Cardiac muscle cell (in vitro differentiated cells and primary cell): Measurements from ENCODE around the gene GLIPR2. TPM values are rescaled to one million over a fixed set of nuclear protein-coding genes. Genes with fewer than 3 reads are reported as not detected.
"Not testable (repeated sequence)": the region's sequence is repeated elsewhere in the genome, so short reads cannot be mapped to it uniquely, and the experiment has no call there.

Experiments used
- DNase-seq, 2 donors: peaks; one replicate each; pipeline versions ENCODE4 v3.0.0 to v3.0.0-alpha.2; 2010 to 2017; ENCODE audit warnings: low read depth in 1 of 2, low spot score in 1 of 2
- H3K27ac ChIP-seq: fragments of 200-600 bp; sonication (generic); 2 replicates; pipeline ENCODE4 v1.5.1; 2016
- H3K27me3 ChIP-seq: fragments of 200-600 bp; sonication (generic); 2 replicates; pipeline ENCODE4 v1.6.0; 2016; ENCODE audit warnings: control low read depth
- H3K36me3 ChIP-seq: fragments of 200-600 bp; sonication (generic); 2 replicates; pipeline ENCODE4 v1.5.1; 2016; ENCODE audit warnings: control low read depth
- H3K4me1 ChIP-seq: fragments of 200-600 bp; sonication (generic); 2 replicates; pipeline ENCODE4 v1.8.1; 2017; ENCODE audit warnings: low read depth, mild to moderate bottlenecking, mixed run types
- H3K4me3 ChIP-seq: fragments of 200-600 bp; sonication (generic); 2 replicates; pipeline ENCODE4 v1.5.1; 2016; ENCODE audit warnings: mild to moderate bottlenecking
- H3K9me3 ChIP-seq: fragments of 200-600 bp; sonication (generic); 2 replicates; pipeline ENCODE4 v1.5.1; 2017; ENCODE audit warnings: low read depth, mild to moderate bottlenecking, control low read depth
- polyA plus RNA-seq: library from polyadenylated mRNA; unstranded; fragments of >200 nt; fragmentation: Nextera tagmentation; extraction: Ambion mirVana; gene quantifications from 2 replicates; pipeline ENCODE4 v1.2.1, GENCODE V29; 2016
- total RNA-seq: library from RNA; depleted of rRNA; stranded (reverse); fragments of >200 nt; gene quantifications from 2 replicates; pipeline ENCODE4 v1.2.3, GENCODE V29; 2016
- TF ChIP-seq, protein P1 (sequence below): IDR thresholded peaks from 2 replicates; pipeline ENCODE4 v1.5.1; 2012; ENCODE audit warnings: low read depth, mild to moderate bottlenecking, low read length

GLIPR2 gene
- total and polyA plus RNA-seq, 2 experiments from 2014 or later: 3.2 to 15.1 TPM

GRCh38 chr9:36129139-36129538 is 7.4 kb upstream of the GLIPR2 start:
- TF ChIP-seq, protein P1, sequence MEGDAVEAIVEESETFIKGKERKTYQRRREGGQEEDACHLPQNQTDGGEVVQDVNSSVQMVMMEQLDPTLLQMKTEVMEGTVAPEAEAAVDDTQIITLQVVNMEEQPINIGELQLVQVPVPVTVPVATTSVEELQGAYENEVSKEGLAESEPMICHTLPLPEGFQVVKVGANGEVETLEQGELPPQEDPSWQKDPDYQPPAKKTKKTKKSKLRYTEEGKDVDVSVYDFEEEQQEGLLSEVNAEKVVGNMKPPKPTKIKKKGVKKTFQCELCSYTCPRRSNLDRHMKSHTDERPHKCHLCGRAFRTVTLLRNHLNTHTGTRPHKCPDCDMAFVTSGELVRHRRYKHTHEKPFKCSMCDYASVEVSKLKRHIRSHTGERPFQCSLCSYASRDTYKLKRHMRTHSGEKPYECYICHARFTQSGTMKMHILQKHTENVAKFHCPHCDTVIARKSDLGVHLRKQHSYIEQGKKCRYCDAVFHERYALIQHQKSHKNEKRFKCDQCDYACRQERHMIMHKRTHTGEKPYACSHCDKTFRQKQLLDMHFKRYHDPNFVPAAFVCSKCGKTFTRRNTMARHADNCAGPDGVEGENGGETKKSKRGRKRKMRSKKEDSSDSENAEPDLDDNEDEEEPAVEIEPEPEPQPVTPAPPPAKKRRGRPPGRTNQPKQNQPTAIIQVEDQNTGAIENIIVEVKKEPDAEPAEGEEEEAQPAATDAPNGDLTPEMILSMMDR: no peak

GRCh38 chr9:36131666-36132065 is 4.9 kb upstream of the GLIPR2 start:
- H3K9me3 ChIP-seq, H3K4me1 ChIP-seq, H3K4me3 ChIP-seq, H3K36me3 ChIP-seq, H3K27ac ChIP-seq, DNase-seq: not testable (repeated sequence)
- H3K27me3 ChIP-seq: peaks cover 43% of the 10 kb centered on the region

More at GRCh38 chr9:36129139-36129538, 7.4 kb upstream of the GLIPR2 start:
- H3K4me1 ChIP-seq: no peaks in the 10 kb centered on the region
- peaks cover 20% of the 10 kb centered on the region for H3K27me3 ChIP-seq
- H3K9me3 ChIP-seq: no peaks in the 10 kb centered on the region
- no peak overlapping the region for H3K4me3 ChIP-seq
- DNase-seq: peak in 1 of 2 donors; percentile 39
- no peaks in the 10 kb centered on the region for H3K36me3 ChIP-seq
- no peak overlapping the region for H3K27ac ChIP-seq

DNA sequence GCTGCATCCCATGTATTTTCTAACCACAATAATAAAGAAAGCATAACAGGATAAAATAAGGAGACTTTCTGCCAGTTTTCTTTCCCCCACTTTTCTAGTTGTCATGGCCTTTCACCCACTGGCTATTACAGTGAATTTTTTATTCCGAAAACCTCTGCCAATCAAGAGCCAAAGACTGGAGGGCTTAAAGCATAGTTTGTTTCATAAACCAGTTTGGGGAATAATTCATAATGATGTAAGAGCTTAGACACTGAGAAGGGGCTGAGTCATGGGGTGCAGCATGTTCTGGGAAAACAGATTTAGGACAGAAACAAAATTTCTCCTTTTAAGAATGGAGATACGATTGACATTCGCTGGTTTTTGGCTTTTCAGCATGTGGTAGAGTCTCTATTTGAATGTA is 4.4 kb upstream of the GLIPR2 start:
- Histone ChIP-seq H3K4me1 (no peaks in the 10 kb centered on the region), H3K4me3 (no peak overlapping the region), H3K9me3 (no peaks in the 10 kb centered on the region), H3K27me3 (peaks cover 47% of the 10 kb centered on the region), H3K36me3 (no peaks in the 10 kb centered on the region), H3K27ac (no peak overlapping the region)
- peak in 1 of 2 donors; percentile 52 for DNase-seq
- TF ChIP-seq, protein P1: no peak

DNA sequence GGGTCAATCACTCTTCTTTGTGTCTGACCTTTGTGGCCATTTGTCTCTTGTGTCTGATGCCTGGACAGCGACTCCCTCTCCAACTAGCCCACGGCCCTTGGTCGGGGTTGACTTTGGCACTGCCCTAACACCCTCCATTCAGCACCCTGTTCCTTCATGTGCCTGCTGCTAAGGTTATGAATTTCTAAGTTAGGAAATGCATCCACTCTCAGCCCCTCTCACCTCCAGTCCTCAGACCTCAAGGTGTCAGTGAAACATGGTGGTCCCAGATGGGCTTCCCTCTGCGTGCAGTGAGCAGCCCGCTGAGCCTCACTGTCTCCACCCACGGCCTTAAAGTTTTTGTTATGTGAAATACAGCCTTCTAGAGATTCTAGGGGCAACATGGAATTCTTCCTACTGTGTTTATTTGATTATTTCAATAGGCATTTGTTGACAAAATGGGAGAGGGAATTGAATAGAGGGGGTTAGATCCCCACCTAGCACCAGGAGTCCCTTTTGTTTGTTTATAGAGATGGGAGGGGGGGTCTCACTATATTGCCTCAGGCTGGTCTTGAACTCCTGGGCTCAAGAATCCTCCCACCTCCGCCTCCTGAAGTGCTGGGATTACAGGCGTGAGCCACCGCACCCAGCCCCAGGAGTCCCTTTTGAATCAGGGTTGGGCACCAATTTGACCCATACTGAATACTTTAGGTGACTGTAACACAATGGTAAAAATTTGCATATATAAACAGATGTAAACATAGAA is 1.6 kb upstream of the GLIPR2 start:
- no peak overlapping the region for H3K27ac ChIP-seq
- no peak overlapping the region for H3K4me3 ChIP-seq
- H3K4me1 ChIP-seq: no peaks in the 10 kb centered on the region
- no peak for DNase-seq
- H3K27me3 ChIP-seq: peaks cover 72% of the 10 kb centered on the region
- no peaks in the 10 kb centered on the region for H3K36me3 ChIP-seq
- TF ChIP-seq, protein P1: no peak
- H3K9me3 ChIP-seq: no peaks in the 10 kb centered on the region

DNA sequence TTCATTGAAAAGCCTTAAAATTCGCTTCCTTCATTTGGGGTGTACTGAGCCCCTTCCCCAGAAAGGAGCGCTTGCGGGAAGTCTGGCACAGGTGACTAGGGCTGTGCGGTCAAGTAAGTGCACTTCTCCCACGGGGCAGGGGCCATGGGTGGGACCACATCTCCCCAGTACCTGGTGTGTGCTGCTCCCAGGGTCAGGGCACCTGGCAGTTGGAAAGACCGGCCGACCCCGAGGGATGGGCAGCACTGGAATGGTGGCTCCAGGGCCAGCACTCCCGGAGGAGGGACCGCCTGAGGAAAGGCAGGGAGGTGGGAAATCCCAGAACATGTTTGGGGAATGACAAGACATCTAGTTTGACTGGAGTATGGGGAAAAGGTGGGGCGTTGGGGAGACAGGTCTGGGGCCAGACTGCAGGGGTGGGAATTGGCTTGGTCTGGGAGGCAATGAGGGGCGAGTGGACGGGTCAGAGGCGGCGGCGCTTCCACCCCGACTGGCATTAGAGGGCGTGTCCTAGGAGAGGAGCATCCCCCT is 727 bp upstream of the GLIPR2 start:
- no peaks in the 10 kb centered on the region for H3K9me3 ChIP-seq
- TF ChIP-seq, protein P1: no peak
- peak in 1 of 2 donors; percentile 3 for DNase-seq
- H3K27me3 ChIP-seq: peaks cover 72% of the 10 kb centered on the region
- H3K4me3 ChIP-seq: peak overlapping the region; percentile 85
- H3K36me3 ChIP-seq: no peaks in the 10 kb centered on the region
- H3K27ac ChIP-seq: no peak overlapping the region
- no peaks in the 10 kb centered on the region for H3K4me1 ChIP-seq

DNA sequence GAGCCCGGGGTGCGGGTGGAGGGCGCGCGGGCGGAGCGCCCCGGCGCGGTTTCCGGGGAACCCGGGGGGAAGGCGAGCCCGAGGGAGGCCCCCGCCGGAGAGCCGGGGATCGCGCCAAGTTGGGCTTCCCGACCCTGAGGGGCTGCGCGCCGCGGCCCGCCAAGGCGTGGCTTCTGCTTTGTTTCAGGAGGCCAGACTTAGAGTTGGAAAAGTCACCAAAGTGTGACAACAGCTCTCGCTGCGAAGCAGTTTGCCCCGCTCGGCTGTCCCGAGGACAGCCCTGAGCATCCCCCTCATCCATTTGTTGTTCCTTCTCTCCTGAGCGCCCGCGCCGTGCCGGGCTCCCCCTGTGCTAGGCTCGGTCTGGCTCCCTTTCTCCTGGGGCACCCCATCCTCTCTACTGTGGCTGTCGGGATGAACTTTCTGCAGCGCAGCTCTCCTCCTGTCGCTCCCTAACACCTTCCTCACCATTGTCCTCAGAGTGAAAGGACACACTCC is 410 bp downstream of the GLIPR2 start:
- H3K36me3 ChIP-seq: no peaks in the 10 kb centered on the region
- peak overlapping the region; percentile 85 for H3K4me3 ChIP-seq
- TF ChIP-seq, protein P1: no peak
- H3K27me3 ChIP-seq: peaks cover 72% of the 10 kb centered on the region
- H3K27ac ChIP-seq: no peak overlapping the region
- H3K9me3 ChIP-seq: no peaks in the 10 kb centered on the region
- no peaks in the 10 kb centered on the region for H3K4me1 ChIP-seq
- DNase-seq: peak in 1 of 2 donors; percentile 37
